ENCODE data around the gene ANKRD27.

DNA sequence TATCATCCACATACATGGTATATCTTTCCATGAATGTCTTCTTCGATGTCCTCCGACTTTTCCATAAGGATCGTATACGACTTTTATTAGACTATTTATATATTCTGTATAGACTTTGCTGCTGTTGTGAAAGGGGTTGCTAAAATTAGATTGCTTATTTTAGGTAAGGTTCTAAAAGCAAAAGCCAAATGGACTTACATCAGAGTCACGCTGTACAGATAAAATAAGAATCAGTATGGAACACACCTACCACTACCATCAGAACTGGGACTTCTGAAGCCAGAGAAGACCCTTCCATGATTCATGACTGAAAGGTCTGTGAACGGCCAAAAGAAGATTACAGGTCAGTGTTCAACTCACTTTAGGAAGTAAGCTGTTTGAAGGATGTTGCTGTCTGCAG, 8.9 kb downstream of the ANKRD27 start:
- TF ChIP-seq POLR2A (IDR thresholded peaks at IDR 0.05): no peak
- no peak for TF ChIP-seq CTCF (IDR thresholded peaks at IDR 0.05)
- no peak for TF ChIP-seq EP300 (IDR thresholded peaks at IDR 0.05)
